OCI-M2 (cell line): ENCODE measurements around the gene MED1.
"Not testable (repeated sequence)": the region's sequence is repeated elsewhere in the genome, so short reads cannot be mapped to it uniquely, and the experiment has no call there.

ENCODE experiments used
- DNase-seq: peaks from one replicate; lab custom pipeline; 2025; ENCODE audit not compliant: unreplicated experiment; lab: John Stamatoyannopoulos, UW

The MED1 gene

GRCh38 chr17:39443326-39443725, 7.7 kb downstream of the MED1 start:
- no peak for DNase-seq

- DNase-seq = not testable (repeated sequence)
These were observed 11.2 kb downstream of the MED1 start for GRCh38 chr17:39439868-39440267.

GRCh38 chr17:39429600-39429999, 21.5 kb downstream of the MED1 start:
- DNase-seq = no peak

- DNase-seq = no peak
These were observed 34.9 kb downstream of the MED1 start for GRCh38 chr17:39416141-39416540.

- DNase-seq = no peak
These were observed 40.8 kb downstream of the MED1 start for GRCh38 chr17:39410279-39410678.

- no peak for DNase-seq
These were observed 42.7 kb downstream of the MED1 start for GRCh38 chr17:39408360-39408759.

GRCh38 chr17:39406951-39407350, 44.1 kb downstream of the MED1 start:
- DNase-seq = no peak

GRCh38 chr17:39405436-39405835, 45.6 kb downstream of the MED1 start:
- no peak for DNase-seq

GRCh38 chr17:39404542-39405378, 46.3 kb downstream of the MED1 start:
- no peak for DNase-seq

- no peak for DNase-seq
These were observed 48.0 kb downstream of the MED1 start for GRCh38 chr17:39402890-39403605.

- DNase-seq = no peak
These were observed 48.7 kb downstream of the MED1 start for GRCh38 chr17:39402244-39402889.

- DNase-seq = no peak
These were observed 49.4 kb downstream of the MED1 start, which contains the start of gene FBXL20 for GRCh38 chr17:39401412-39402243. TSS of gene FBXL20 (minus strand) at chr17:39401626. CDS start at chr17:39401402, 224 bp downstream.

- DNase-seq = no peak
These were observed 50.3 kb downstream of the MED1 start for GRCh38 chr17:39400547-39401411.

GRCh38 chr17:39399791-39400190, 51.3 kb downstream of the MED1 start:
- no peak for DNase-seq

- DNase-seq = no peak
These were observed 57.3 kb downstream of the MED1 start for GRCh38 chr17:39393736-39394135.

GRCh38 chr17:39391448-39391847, 59.6 kb downstream of the MED1 start:
- DNase-seq = no peak

GRCh38 chr17:39385040-39385439, 66.0 kb downstream of the MED1 start:
- DNase-seq = no peak

- no peak for DNase-seq
These were observed 70.9 kb downstream of the MED1 start for GRCh38 chr17:39380144-39380543.

- no peak for DNase-seq
These were observed 74.6 kb downstream of the MED1 start for GRCh38 chr17:39376434-39376833.

GRCh38 chr17:39367805-39368204, 83.3 kb downstream of the MED1 start:
- not testable (repeated sequence) for DNase-seq
